Measurements from ENCODE around the gene GEMIN5.

Gene GEMIN5

GRCh38 chr5:154896562-154897165 lies 41.3 kb downstream of the GEMIN5 start:
- Histone ChIP-seq H3K4me3 (no peak overlapping the region), H3K27ac (no peak overlapping the region)

DNA sequence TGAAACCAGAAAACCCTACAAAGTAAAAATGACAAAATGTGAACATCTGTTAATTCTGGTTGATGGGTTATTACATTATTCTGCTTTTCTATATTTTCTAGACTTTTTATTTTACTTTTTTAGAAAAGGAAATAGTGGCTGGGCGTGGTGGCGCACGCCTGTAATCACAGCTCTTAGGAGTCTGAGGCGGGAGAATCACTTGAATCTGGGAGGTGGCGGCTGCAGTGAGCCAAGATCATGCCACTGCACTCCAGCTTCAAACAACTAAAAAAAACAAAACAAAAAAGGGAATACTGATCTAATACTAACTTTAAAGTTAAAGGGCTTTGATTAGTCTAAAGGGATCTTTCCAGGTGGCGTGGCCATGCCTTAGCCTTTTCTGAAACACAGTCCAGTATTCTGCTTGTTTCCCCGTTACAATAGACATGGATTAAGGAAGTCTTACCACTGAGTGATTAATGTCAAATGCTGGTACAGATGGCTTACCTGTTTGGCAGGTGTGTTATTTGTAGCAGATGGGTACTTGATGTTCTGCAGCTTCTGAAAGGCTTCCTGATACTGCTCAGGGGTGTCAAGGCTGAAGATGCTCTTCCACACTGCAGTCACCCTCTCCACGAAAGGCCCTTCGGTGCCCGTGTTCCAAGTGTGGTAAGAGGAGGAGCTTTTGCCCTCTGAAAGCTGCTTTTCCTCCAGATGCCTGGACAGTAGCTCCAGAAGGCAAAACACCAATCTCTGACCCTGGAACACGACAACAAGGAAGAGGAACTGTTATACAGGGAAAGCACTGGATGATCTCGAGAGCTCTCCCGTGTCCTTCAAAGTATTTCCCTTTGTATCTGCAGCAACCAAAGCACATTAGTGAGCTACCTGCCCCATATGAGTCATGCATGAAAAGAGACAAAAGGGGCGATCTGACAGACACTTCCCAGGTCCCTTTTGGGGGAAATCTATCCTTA lies 42.1 kb downstream of the GEMIN5 start:
- H3K4me3 ChIP-seq: no peak overlapping the region
- no peak overlapping the region for H3K27ac ChIP-seq

DNA sequence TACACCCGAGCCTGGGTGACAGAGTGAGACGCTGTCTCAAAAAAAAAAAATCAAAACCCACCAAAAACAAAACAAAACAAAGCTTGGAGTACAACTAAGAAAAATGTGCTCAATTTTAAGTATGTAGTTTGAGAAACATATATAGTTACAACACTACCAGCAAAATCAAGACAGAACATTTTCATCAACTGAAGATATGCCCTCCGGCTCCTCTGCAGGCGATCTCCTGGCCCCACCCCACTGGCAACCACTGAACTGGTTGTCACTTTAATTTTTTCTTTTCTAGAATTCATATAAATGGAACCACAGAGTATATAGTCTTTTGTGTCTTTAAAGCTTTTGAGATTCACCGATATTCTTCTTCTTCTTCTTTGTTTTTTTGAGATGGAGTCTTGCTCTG lies 44.6 kb downstream of the GEMIN5 start:
- no peak overlapping the region for H3K27ac ChIP-seq
- no peak overlapping the region for H3K4me3 ChIP-seq

- no peak overlapping the region for H3K4me3 ChIP-seq
- no peak overlapping the region for H3K27ac ChIP-seq
Measured at GRCh38 chr5:154892369-154892771, 45.6 kb downstream of the GEMIN5 start.

DNA sequence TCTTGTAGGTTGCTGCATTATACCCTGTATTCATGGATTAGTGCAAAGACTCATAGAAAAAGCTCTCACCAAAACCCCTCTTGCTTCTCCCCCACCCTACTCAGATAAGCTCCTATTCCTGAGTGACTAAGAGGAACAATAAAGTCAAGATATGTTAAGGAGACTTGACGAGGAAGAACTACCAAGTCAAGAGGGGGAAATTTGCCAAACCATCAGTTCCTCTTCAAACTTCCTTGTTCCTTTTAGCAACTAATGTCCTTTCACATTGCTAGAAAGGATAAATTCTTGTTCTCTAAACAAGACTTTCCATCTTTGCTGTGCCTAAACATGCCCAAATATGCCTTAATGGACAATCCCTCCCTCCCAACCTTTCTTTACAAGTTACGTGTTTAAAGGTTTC lies 52.6 kb downstream of the GEMIN5 start:
- Histone ChIP-seq H3K4me3 (no peak overlapping the region), H3K27ac (no peak overlapping the region)

DNA sequence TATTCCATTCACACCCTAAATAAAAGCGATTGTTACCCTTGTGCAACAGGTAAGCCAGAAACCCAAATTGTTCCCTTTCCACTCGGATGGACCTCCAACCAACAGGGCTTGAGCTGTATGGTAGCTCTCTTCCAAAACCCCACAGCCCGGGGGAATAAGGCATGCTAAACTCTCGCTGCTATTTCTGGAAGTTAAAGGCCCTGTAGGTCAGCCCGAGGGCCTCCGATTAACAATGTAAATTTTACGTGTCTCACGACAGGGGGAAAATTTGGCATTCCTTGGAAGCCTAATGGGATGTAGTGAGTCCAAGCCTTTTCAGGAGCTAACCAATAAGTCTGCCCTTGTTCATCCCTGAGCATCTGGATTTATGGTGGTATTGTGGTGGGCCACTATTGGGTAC lies 53.6 kb downstream of the GEMIN5 start:
- H3K4me3 ChIP-seq: no peak overlapping the region
- no peak overlapping the region for H3K27ac ChIP-seq

GRCh38 chr5:154881986-154882385 lies 56.0 kb downstream of the GEMIN5 start:
- no peak overlapping the region for H3K4me3 ChIP-seq

GRCh38 chr5:154878642-154879335 lies 59.2 kb downstream of the GEMIN5 start:
- H3K27ac ChIP-seq: no peak overlapping the region
- H3K4me3 ChIP-seq: no peak overlapping the region

More at GRCh38 chr5:154881986-154882385, 56.0 kb downstream of the GEMIN5 start:
- peak overlapping the region in 1 of 21 experiments; percentile 50 for H3K27ac ChIP-seq

DNA sequence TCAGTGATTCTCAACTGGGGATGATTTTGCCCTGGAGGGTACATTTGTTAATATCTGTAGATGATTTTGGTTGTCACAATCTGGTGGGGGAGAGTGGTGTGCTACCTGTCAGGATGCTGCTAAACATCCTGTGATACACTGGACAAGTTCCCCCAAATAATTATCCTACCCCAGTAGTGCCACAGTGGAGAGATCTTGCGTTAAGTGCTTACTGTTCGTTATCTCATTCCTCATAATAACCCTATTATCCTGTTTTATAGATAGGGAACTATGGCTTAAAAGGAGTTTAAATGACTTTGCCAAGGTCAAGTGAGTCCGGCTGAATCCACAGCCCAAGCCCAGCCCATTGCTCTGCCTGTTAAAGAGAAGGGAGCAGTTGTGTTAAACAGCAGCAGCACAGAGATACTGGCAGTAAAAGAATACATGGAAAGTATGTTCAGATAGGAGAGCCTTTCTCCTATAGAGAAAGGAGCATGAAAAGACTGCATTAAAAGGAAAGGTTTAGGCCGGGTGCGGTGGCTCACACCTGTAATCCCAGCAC lies 64.2 kb downstream of the GEMIN5 start:
- peak overlapping the region in 4 of 21 experiments; percentile 4 to 58 (median 36) for H3K27ac ChIP-seq
- no peak overlapping the region for H3K4me3 ChIP-seq

- Histone ChIP-seq H3K4me3 (no peak overlapping the region), H3K27ac (peak overlapping the region in 1 of 21 experiments; percentile 52)
Measured at GRCh38 chr5:154871734-154872133, 66.3 kb downstream of the GEMIN5 start.

DNA sequence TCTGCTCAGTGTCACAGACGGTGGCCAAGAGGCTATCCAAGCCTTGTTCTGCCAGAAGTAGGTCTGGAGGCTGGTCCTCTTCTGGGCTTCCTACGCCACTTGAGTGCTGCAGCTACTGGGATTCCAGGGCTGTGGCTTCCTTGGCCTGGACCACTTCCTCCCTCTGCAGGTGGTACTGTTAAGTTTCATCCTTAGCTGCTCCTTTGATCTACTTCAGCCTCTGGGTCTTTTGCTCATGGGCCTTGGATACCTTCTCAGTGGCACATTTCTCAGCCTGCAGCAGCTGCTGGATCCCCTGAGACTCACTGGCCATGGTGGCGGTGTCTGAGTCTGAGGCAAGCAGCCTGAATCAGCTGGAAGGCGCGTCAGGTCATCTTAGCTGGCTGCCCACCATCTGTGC lies 69.3 kb downstream of the GEMIN5 start:
- H3K27ac ChIP-seq: peak overlapping the region in 1 of 21 experiments; percentile 31
- H3K4me3 ChIP-seq: no peak overlapping the region

DNA sequence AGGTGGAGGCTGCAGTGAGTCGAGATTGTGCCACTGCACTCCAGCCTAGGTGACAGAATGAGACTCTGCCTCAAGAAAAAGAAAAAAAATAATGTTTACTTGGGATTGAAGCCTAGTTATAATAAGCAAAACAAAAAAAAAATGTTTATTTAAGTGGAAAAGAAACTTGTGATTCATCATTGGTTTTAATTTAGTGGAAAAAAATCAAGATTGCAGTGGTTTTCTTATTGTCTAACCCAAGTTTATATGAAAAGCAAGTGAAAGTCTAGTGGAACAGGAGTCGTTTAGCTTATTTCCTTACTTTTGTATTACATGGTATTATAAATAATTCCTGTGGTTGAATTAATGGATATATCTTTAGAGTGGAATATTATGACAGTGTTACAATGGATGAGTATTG lies 71.2 kb downstream of the GEMIN5 start:
- H3K27ac ChIP-seq: peak overlapping the region in 1 of 21 experiments; percentile 28
- H3K4me3 ChIP-seq: no peak overlapping the region

- Histone ChIP-seq H3K4me3 (no peak overlapping the region), H3K27ac (peak overlapping the region in 1 of 21 experiments; percentile 19)
Measured at GRCh38 chr5:154865466-154866184, 72.4 kb downstream of the GEMIN5 start.

- H3K27ac ChIP-seq: no peak overlapping the region
- H3K4me3 ChIP-seq: no peak overlapping the region
Measured at GRCh38 chr5:154863291-154864080, 74.5 kb downstream of the GEMIN5 start.

DNA sequence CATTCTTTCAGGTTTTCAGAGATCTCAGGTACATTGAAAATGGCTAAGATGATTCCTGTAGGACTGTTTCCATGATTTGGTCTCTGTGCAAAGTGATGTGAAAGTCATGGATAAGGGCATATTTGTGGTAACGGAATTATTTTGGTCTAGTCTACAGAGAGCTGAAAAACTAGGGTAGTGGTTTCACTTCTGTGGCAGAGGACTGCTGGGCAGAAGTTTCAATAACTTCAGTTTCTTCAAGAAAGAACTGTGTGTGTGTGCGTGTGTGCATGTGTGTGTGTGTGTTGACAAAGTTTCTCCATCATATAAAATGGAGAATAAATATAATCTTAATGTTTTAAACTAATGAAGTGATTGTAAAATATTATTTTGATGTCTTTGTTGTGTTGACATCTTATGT lies 75.2 kb downstream of the GEMIN5 start:
- H3K4me3 ChIP-seq: no peak overlapping the region
- peak overlapping the region in 1 of 21 experiments; percentile 4 for H3K27ac ChIP-seq

DNA sequence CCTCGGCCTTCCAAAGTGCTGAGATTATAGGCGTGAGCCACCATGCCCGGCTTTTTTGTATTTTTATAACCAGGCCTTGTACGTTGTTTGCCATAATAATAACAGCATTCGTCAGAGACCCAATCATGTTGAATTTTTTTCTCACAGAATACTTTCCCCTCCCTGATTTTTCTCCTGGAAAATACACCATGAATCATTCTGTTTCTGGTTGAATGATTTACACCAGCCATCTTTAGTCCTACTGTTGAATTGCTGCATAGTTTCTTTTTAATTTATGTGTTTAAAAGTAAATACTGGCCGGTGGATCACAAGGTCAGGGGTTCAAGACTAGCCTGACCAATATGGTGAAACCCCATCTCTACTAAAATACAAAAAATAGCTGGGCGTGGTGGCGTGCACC lies 76.1 kb downstream of the GEMIN5 start:
- Histone ChIP-seq H3K4me3 (no peak overlapping the region), H3K27ac (peak overlapping the region in 1 of 21 experiments; percentile 4)

- peak overlapping the region in 6 of 7 experiments; percentile 11 to 87 (median 73) for H3K4me3 ChIP-seq
- peak overlapping the region in 14 of 21 experiments; percentile 6 to 99 (median 97) for H3K27ac ChIP-seq
Measured at GRCh38 chr5:154860765-154861164, 77.2 kb downstream of the GEMIN5 start.

GRCh38 chr5:154860123-154860522 lies 77.9 kb downstream of the GEMIN5 start:
- peak overlapping the region; percentile 68 to 91 (median 75) for H3K4me3 ChIP-seq
- H3K27ac ChIP-seq: peak overlapping the region in 17 of 21 experiments; percentile 91 to 99 (median 98)
